Activated CD4-positive, alpha-beta T cell treated with anti-CD3 and anti-CD28 coated beads, Interleukin-2, amount 50 U/mL, for 16 hours (primary cell): ENCODE data around the gene INPP5B.
"Not testable (repeated sequence)": the region's sequence is repeated elsewhere in the genome, so short reads cannot be mapped to it uniquely, and the experiment has no call there.

Source experiments
- DNase-seq: peaks from one replicate; pipeline ENCODE4 v3.0.0-alpha.2; 2020

The INPP5B gene

DNA sequence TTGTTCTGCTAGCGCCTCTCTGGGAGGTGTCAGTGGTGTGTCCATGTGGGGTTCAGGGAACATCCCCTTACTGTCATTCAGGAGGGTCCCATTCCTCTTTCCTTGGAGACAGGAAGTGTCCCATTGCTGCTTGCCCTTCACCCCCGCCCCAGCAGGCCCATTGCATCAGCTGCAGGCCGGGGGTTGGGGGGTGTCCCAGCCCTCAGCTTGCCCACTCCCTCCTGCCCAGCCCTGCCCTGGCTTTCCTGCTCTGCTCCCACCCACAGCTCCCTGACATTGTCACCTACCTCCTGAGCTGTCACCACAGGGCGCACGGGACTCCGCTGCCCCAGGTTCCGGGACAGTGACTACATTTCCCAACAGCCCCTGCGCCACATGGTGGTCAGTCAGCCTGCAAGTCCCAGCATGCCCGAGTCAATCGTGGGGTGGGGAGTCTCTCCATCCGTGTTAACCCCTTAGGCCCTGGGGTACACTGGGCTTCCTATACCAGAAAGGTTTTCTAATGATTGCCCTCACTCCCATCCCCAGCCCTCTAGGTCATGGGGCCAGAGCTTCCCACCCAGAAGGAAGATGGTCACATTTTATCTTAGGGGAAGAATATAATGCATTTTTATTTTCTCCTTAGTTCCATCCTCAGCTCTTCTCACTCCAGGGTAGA lies at the start of gene INPP5B:
Gene INPP5B, minus strand, starts transcription at position 351 of the 658 bp plus-strand sequence. CDS start 745 bp downstream, outside the sequence.
- peak; percentile 77 for DNase-seq

DNA sequence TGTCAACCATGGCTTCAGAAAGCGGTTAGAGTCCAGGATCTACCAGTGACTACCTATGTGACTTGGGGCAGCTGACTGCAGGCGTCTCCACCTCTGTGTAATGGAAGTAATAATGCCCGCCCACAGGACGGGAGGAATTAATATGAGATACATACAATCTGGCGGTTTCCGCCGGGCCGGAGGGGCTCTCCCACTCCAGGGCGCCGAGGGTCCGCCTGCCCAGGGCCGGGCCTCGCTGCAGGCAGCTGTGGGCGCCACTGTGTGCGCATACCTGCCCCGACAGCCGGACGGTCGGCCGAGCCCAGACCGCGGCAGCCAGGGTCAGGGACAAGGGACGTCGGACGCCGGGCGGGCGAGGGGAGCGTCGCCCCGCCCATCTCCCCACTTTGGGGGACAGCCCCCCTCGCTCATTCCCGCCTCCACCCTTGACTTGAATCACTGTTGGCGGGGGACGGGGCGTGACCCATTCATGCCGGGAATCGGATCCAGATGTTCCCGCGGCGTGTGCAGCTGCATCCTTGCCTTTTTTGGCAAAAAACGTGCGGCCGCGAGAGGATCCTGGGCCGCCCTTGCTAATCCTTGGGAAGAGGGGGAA lies 49.0 kb upstream of the INPP5B start:
- no peak for DNase-seq

DNA sequence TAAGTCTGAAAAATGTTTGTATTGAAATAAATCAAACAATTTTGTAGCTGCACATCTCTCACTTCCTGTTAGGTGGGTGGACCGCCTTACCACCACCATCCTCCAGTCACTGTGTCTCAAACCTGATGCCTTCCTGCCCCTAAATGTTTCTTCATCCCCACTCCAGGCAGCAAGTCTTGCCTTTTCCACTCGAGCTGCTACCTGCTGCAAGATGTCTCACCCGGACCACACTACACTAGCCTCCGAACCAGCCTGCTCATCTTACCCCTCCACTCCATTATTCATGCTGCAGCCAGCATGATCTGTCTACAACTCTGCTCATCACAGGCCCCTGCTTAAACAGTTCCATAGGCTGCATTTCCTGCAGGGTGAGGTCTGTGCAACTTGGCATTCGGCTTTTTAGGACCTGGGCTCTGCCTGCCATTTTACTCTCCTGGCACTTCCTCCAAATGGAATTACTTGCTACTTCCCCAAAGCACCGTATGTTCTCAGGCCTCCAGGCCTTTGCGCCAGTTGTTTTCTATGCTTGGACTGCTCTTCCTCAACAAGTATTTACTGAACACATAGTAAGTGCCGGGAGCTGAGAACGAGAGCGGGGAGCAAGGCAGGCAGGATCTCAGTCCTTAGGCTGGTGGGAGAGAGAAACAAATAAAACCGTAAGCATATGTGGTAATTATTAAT lies 48.2 kb upstream of the INPP5B start:
- no peak for DNase-seq

DNA sequence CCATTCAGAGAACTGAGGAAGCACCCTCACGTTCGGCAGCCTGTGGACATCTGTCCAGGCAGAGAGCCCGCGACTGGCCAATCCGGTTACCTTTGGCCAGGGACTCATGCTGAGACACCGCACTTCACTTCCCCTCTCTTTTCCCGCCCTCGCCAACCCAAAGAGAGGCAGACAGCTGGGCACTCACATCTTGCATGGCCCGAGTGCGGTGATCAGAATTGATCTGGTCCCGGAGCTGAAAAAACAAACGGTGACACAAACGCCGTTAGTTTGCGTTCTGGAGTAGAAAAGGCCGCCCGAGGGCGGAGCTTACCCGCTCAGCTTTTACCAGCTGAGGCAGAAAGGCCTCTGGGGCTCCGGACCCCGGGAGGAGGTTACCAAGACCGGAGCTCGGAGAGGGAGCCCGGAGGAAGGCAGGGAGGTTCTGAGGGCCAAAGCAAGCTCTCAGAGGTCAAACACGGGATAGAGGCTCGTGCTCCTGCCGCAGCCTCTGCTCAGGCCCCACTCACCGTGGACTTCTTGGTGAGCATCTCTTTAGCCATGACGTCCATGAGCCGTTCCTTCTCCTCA lies 42.6 kb upstream of the INPP5B start:
- peak; percentile 35 for DNase-seq

DNA sequence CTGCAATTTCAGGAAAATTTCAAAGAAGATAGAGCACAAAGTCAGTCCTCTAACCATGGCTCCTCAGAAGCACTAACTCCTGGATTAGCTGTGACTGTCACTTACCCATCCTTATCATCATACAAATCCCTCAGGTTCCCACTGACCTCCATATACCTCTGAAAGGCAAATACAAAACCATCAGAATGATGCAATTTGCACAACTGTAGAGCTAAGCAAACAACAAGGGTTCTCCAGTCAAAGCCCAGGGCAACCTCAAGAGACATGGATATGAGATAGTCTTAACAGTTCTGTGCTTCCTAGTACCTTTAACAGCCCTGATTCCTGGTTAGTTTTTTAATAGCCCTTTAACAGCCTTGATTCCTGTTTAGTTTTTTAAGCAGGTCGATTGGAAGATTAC lies 40.8 kb upstream of the INPP5B start:
- no peak for DNase-seq

DNA sequence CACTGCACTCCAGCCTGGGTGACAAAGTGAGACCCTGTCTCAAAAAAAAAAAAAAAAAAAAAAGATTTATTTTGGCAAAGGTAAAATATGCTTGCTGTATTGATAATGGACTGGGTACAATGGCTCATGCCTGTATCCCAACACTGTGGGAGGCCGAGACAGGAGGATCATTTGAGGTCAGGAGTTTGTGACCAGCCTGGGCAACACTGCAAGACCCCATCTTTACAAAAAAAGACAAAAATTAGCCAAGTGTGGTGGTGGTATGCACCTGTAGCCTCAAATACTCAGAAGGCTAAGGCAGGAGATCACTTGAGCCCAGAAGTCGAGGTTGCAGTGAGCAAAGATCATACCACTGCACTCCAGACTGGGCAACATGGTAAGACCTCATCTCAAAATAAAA lies 36.7 kb upstream of the INPP5B start:
- no peak for DNase-seq

DNA sequence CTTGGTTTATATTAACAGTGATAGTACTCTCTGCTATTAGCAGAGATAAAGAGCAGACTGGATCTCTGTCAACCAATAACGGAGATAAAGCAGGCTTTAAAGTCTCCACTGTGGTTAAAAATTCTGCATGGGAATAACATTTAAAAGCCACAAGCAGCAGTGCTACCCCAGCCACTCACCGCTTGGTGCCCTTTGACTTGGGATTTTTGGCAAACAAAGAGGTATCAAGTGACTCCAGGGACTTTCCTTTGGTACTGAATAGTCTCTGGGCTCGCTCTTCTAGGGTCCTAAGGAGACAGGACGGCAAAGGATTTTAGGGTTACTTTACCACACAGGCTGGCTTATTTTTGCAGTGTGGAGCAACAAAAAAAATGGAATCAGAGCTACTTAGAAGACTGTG lies 31.7 kb upstream of the INPP5B start:
- no peak for DNase-seq

DNA sequence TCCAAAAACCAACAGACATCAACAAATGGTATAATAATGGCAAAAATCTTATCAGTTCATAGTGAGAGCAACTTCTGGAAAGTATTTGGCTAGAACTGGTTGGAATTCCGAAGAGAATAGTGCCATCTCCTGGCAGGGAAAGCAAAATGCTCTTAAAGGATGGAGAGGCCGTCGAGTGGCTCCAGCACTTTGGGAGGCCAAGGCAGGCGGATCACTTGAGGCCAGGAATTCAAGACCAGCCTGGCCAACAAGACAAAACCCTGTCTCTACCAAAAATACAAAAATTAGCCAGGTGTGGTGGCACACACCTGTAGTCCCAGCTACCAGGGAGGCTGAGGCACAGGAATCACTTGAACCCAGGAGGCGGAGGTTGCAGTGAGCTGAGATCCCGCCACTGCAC lies 28.2 kb upstream of the INPP5B start:
- not testable (repeated sequence) for DNase-seq

DNA sequence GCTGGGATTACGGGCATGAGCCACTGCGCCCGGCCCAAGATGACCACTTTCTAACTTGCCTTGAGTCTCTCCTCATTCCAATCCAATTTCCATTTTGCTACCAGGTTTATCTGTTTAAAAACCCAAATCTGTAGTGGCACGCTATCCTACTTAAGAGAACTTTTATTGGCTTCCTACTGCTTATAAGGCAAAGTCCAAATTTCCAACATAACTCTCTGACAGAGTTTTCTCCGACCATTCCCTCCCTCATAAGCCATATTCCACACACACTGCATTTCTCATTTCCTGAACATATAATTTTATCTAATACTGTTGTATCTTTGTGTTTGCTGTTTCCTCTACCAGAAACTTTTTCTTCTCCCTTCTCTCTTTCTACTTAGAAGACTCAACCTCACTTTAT lies 27.7 kb upstream of the INPP5B start:
- no peak for DNase-seq

DNA sequence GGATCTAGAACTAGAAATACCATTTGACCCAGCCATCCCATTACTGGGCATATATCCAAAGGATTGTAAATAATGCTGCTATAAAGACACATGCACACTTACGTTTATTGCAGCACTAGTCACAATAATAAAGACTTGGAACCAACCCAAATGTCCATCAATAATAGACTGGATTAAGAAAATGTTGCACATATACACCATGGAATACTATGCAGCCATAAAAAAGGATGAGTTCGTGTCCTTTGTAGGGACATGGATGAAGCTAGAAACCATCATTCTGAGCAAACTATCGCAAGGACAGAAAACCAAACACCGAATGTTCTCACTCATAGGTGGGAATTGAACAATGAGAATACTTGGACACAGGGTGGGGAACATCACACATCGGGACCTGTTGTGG lies 26.8 kb upstream of the INPP5B start:
- not testable (repeated sequence) for DNase-seq

DNA sequence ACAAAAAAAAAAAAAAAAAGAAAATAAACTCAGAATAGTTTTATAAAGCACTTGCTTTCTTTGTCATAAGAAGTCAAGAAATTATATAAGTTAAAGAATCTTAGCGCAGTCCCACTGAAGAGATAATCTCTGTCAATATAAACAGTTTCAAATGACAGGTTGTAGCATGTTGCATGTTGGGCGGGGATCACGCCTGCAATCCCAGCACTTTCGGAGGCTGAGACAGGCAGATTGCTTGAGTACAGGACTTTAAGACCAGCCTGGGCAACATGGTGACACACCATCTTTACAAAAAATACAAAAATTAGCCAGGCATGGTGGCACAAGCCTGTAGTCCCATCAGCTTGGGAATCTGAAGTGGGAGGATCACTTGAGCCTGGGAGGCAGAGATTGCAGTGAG lies 18.4 kb upstream of the INPP5B start:
- no peak for DNase-seq

DNA sequence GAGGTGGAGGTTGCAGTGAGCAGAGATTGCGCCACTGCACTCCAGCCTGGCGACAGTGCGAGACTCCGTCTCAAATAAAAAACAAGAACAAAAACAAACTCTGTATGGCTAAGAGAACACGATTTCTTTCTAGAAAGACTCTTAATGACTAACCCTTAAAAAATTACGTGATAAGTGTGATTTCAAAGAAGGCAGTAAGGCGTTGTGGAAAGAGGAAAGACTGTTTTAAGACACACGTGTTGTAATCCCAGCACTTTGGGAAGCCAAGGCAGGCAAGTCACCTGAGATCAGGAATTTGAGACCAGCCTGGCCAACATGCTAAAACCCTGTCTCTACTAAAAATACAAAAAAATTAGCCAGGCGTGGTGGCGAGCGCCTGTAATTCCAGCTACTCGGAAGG lies 17.3 kb upstream of the INPP5B start:
- DNase-seq: not testable (repeated sequence)

DNA sequence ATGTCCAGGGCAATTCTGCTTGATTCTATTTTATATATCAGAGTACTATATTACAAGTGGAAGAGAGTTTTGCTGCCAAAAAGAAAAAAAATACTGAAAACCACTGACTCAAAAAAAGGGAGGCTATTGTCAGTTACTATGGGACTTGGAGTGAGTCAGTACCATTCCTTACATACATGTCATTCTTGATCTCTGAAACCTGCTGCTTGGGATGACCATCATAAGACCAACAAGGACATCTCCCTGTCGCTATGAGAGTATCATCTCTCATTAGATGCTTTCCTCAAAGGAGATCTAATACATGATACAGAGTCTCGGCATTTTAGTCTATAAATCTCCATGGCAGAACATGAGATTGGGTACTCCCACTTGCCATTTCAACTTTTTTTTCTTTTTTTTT lies 11.8 kb upstream of the INPP5B start:
- no peak for DNase-seq

DNA sequence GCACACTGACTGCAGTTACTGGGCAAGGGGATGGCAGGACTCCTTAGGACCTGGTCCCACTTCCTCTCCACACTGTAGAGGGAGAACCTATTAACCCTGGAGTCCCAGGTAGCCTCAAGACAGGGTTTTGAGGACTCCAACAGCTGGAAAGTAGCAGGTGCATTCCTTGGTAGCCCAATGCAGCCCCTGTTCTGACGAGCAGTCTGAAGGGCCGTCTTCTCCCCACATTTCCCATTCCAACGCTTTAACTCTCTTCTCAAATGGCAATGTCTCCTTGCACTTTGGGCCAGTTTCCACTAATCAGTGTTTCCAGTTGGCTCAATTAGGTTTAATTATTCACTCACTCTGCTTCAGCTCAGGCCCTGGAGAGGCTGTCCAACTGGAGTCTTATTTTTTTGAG lies 8.8 kb upstream of the INPP5B start:
- no peak for DNase-seq

DNA sequence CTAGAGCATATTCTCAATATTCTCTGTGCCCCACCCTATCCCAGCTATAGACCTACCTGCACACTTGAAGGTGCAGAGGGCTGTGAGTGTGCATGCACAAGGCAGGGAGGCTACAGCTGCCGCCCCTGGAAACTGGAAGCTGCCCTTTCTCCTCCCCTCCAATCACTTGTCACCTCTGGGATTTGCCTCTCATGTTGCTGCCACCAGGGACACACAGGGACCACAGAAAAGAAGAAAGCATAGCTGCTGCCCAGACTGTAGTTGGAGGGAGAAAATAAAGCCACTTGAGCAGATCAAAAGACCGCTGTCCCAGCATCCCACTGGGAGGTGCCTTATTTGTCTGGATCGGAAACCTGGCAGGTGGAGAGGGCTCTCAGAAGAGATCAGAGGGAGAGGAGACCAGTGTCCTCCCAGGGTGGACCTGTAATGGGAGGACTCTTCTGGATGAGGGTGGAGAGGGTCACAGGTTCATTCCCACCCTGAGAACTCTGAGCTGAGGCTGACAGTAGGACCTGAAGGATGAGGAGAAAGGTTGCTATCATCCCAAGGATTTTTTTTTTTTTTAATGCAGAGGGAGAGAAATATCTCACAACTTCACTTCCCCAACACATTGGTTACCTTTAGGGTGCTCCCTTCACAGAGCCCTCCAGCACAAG lies 7.6 kb upstream of the INPP5B start:
- no peak for DNase-seq

DNA sequence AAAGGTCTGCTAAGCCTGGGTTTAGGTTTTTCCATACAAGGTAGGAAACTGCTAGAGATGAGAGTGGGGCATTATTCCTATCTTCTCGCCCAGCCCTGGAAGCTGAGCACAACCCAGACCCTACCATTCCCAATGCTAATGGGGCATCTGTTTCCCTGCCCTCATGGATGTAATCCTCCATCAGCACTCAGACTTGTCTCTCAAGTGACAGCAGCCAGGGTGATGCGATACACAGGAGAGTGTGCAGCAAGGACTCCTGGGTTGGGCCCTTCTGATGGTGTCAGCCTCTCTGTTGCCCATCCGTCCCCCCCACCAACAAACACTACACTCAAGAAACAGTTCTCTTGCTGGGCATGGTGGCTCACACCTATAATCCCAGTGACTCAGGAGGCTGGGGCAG lies 5.9 kb upstream of the INPP5B start:
- DNase-seq: no peak

DNA sequence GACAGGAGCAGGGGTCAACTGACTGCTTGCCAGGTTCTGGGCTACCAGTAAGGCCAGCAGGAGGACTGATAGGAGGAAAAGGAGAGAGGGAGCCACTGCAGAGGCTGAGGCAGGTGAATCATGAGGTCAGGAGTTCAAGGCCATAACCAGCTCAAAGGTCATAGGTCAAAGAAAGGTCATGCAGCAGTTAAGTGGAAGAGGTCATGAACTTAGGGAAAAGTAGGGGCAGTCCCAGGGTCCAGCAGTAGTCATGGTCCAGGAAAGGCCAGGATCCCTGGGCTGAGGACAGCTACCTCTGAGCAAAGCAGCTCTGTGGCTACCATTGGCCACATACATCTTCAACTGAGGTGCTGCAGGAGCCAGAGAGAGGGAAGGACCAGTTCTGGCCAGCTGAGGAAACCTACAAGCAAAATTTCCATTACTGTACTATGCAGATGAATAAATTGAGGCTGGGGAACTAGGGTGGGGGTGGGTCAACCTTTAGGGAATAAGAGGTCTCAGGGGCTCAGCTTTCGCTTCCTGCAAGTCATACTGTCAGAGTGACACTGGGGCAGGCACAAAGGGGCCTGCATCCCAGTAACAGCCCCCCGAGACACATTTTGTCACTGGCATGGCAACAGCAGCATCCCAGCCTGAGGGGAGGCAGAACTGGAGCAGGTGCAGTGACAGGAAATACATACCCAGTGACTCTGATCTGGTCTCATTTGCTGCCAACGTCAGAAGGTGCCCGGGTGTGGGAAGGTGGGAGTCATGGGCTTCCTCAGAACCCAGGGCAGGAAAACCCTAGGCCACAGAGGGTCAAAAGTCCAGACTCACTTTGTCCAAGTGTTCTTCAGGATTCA lies 5.2 kb upstream of the INPP5B start:
- no peak for DNase-seq

DNA sequence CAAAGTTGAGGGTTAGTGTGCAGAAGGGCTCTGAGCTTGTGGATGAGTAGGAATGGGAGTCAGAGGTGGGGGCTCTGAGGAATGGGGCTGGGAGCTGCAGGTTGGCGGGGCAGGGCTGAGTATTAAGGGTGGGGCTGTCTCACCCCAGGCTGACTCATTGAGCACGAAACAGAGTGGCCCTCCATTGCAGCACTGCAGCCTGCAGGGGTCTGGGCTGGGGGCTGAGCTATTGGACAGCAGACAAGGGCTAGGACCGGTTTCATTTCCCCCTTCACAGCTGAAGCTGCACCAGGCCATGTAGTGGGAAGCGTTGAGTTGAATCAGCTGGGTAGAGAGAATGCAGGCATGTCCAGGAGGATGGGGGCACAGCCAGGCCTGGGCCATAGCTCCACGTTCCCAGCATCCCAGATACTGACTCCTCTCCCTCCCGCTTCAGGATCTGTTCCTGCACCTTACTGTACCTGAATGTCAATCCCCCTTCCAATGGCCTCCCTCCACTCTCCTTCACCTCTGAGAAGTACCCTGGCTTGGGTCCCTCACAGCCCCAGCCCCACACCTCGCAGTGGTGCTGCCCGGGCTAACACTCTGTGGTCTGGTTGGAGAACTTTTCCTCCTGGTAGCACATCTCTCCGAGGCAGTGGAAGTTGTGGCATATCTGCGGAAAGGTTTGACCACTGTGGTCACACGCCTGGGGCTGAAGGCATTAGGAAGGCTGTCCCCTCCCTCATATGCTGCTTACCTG lies 4.4 kb upstream of the INPP5B start:
- DNase-seq: no peak

DNA sequence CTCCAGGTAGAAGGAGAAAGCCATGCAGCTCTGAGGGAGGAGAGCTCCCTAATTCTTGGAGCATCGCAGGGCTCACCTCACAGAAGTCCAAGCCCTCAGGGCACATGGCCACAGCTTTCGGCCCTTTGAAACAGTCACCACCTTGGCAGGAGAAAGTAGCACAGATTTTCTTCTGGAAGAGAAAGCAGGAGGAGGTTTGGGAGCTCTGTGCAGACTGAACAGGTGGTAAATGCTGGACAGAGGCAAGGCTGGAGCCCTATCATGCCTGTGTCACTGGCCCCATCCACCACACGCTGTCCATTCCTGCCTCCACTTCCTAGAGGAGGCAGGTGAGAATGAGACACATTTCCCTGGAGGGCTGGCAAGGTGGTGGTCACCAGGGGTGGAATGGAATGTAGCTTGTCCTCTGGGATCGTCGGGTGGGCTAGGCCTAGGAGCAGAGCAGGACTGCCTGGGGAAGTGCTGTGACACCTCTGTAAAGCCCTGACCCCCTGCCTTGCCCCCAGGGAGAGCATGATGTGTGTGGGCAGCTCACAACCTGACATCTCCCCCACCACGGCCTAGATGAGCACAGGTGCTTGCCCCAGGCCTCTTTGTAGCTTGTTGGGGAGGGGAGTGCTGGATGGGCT lies 2.8 kb upstream of the INPP5B start:
- DNase-seq: no peak

DNA sequence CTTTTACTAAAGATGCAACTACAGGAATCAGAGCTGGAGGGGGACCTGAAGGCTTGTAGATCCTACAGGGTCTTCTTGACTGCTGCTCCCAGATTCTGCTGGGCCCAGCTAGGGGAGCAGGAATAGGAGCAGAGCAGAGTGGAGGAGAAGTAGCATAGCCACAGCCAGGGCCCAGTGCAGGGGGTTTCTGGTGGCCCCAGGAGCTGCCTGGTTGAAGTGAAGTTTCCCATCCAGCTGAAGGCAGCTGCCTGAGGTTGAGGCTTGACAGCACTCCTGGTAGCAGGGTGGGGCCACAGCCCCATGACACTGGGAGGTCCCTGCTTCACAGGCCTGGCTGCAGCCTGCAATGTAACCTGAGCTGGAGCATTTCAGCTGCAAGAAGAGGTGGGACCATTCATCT lies 2.0 kb upstream of the INPP5B start:
- no peak for DNase-seq

DNA sequence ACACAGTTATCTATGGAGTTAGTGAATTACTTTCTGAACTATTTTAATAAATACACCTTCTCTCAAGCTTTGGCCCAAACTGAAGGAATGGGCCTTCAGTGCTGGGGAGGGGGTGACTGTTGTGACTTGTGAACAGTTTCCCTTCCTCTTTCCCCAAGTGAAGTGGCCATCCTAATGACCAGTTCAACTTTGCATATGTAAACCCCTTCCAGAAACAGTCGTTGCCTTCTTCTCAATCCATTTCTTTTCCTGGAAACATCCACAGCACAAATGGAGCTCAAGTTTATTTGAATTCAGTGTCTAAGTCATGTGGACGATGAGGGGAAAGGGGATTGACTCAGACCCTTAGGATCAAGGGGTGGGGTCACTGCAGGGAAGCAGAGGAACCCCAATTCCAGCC lies 1.3 kb upstream of the INPP5B start:
- no peak for DNase-seq
